ENCODE measurements around the gene RETSAT.
"Not testable (repeated sequence)": the region's sequence is repeated elsewhere in the genome, so short reads cannot be mapped to it uniquely, and the experiment has no call there.

Gene RETSAT

GRCh38 chr2:85330839-85331636, 23.3 kb downstream of the RETSAT start:
- no peak overlapping the region for H3K4me3 ChIP-seq (ENCODE audit: low read length)
- no peak for DNase-seq (ENCODE audit: low read depth)
- TF ChIP-seq CTCF (conservative IDR thresholded peaks at IDR 0.05; ENCODE audit: low read length), result no peak

GRCh38 chr2:85329701-85330100, 24.6 kb downstream of the RETSAT start:
- not testable (repeated sequence) for DNase-seq (ENCODE audit: low read depth); H3K4me3 ChIP-seq (ENCODE audit: low read length)

GRCh38 chr2:85329181-85329651, 25.1 kb downstream of the RETSAT start:
- H3K4me3 ChIP-seq (ENCODE audit: low read length), result no peak overlapping the region
- no peak for DNase-seq (ENCODE audit: low read depth)
- no peak for TF ChIP-seq CTCF (conservative IDR thresholded peaks at IDR 0.05; ENCODE audit: low read length)

- peak; percentile 18; the same call in 1 of the 2 replicates for TF ChIP-seq CTCF (conservative IDR thresholded peaks at IDR 0.05; ENCODE audit: low read length)
- peak within 1 kb of the TSS; percentile 95 for H3K4me3 ChIP-seq (ENCODE audit: low read length)
- DNase-seq (ENCODE audit: low read depth), result peak; percentile 89
Observed at GRCh38 chr2:85327822-85328617, 26.3 kb downstream of the RETSAT start, which contains the start of gene TGOLN2. TGOLN2 (minus strand) TSS chr2:85327989; CDS start chr2:85327962, 27 bp downstream.

GRCh38 chr2:85327160-85327821, 27.0 kb downstream of the RETSAT start:
- TF ChIP-seq CTCF (conservative IDR thresholded peaks at IDR 0.05; ENCODE audit: low read length), result no peak
- DNase-seq (ENCODE audit: low read depth), result peak; percentile 50
- H3K4me3 ChIP-seq (ENCODE audit: low read length), result peak overlapping the region; percentile 95

GRCh38 chr2:85326406-85327159, 27.7 kb downstream of the RETSAT start:
- no peak for TF ChIP-seq CTCF (conservative IDR thresholded peaks at IDR 0.05; ENCODE audit: low read length)
- peak overlapping the region; percentile 95 for H3K4me3 ChIP-seq (ENCODE audit: low read length)
- DNase-seq (ENCODE audit: low read depth), result no peak

GRCh38 chr2:85325466-85325811, 28.9 kb downstream of the RETSAT start:
- peak overlapping the region; percentile 95 for H3K4me3 ChIP-seq (ENCODE audit: low read length)
- TF ChIP-seq CTCF (conservative IDR thresholded peaks at IDR 0.05; ENCODE audit: low read length), result no peak
- no peak for DNase-seq (ENCODE audit: low read depth)
